Keratinocyte (primary cell): Measurements from ENCODE around the gene SRGAP3. TPM values are rescaled to one million over a fixed set of nuclear protein-coding genes. Genes with fewer than 3 reads are reported as not detected.

Source experiments
- DNase-seq: peaks from one replicate; pipeline ENCODE4 v3.0.0-alpha.2; 2011; ENCODE audit warnings: low read depth, missing footprints, low spot score
- FAIRE-seq: peaks from 2 replicates; lab custom pipeline; 2011; peaks lifted over from hg19 to GRCh38; lab: Jason Lieb, UNC
- H2AFZ ChIP-seq: 2 replicates; pipeline ENCODE4 v1.6.0; 2012; ENCODE audit warnings: low read length, control low read depth, inconsistent platforms; ENCODE audit not compliant: control insufficient read depth
- H3K27ac ChIP-seq: 2 replicates; pipeline ENCODE4 v1.5.1; 2011; ENCODE audit warnings: low read length; ENCODE audit not compliant: control insufficient read depth, insufficient read depth
- H3K27me3 ChIP-seq: 3 replicates; pipeline ENCODE4 v1.6.0; 2011; ENCODE audit warnings: low read length; ENCODE audit not compliant: control insufficient read depth, insufficient read depth; ENCODE audit errors: extremely low read depth
- H3K36me3 ChIP-seq, 2 experiments: 2 replicates in 1 of 2; 3 replicates in 1 of 2; pipeline ENCODE4 v1.5.1; 2011; ENCODE audit warnings: low read length in 2 of 2, mild to moderate bottlenecking in 1 of 2; ENCODE audit not compliant: control insufficient read depth in 2 of 2, insufficient read depth in 2 of 2; ENCODE audit errors: extremely low read depth in 1 of 2
- H3K4me1 ChIP-seq: 3 replicates; pipeline ENCODE4 v1.5.1; 2011; ENCODE audit warnings: low read length; ENCODE audit not compliant: control insufficient read depth, insufficient read depth; ENCODE audit errors: extremely low read depth
- H3K4me2 ChIP-seq: 3 replicates; pipeline ENCODE4 v1.6.0; 2011; ENCODE audit warnings: low read depth, low read length; ENCODE audit not compliant: control insufficient read depth, insufficient read depth; ENCODE audit errors: extremely low read depth
- H3K4me3 ChIP-seq, 3 experiments: fragments of 200-600 bp in 1 of 3; sonication (generic) in 1 of 3; 2 replicates in 2 of 3; 3 replicates in 1 of 3; pipeline ENCODE4 v1.5.1; 2011 to 2016; ENCODE audit warnings: low read length in 3 of 3, mild to moderate bottlenecking in 3 of 3, control low read depth in 2 of 3, inconsistent platforms in 1 of 3, low read depth in 1 of 3, mixed read lengths in 1 of 3, mixed run types in 1 of 3, moderate library complexity in 1 of 3; ENCODE audit not compliant: control insufficient read depth in 2 of 3, insufficient read depth in 2 of 3; ENCODE audit errors: extremely low read depth in 1 of 3
- H3K79me2 ChIP-seq: 2 replicates; pipeline ENCODE4 v1.6.0; 2012; ENCODE audit warnings: low read length; ENCODE audit not compliant: control insufficient read depth, insufficient read depth
- H3K9ac ChIP-seq: 3 replicates; pipeline ENCODE4 v1.6.0; 2011; ENCODE audit warnings: low read length; ENCODE audit not compliant: control insufficient read depth, insufficient read depth; ENCODE audit errors: extremely low read depth
- H3K9me1 ChIP-seq: 3 replicates; pipeline ENCODE4 v1.6.0; 2011; ENCODE audit warnings: low read length; ENCODE audit not compliant: control insufficient read depth, insufficient read depth; ENCODE audit errors: extremely low read depth
- H3K9me3 ChIP-seq: 2 replicates; pipeline ENCODE4 v1.5.1; 2012; ENCODE audit warnings: low read depth, low read length; ENCODE audit not compliant: control insufficient read depth
- H4K20me1 ChIP-seq: 3 replicates; pipeline ENCODE4 v1.6.0; 2011; ENCODE audit warnings: low read length; ENCODE audit not compliant: control insufficient read depth, insufficient read depth; ENCODE audit errors: extremely low read depth
- CTCF ChIP-seq, 3 experiments: IDR thresholded peaks in 1 of 3; conservative IDR thresholded peaks in 1 of 3; optimal IDR thresholded peaks in 1 of 3; 2 replicates in 2 of 3; 3 replicates in 1 of 3; pipeline versions ENCODE3 to v1.5.1; 2011; ENCODE audit warnings: low read length in 3 of 3, mild to moderate bottlenecking in 3 of 3, moderate library complexity in 2 of 3, control low read depth in 1 of 3, inconsistent platforms in 1 of 3; ENCODE audit not compliant: insufficient read depth in 2 of 3; ENCODE audit errors: extremely low read depth in 1 of 3
- EZH2 ChIP-seq: IDR thresholded peaks from one replicate; pipeline ENCODE4 v1.6.1; 2012; ENCODE audit warnings: inconsistent platforms, mild to moderate bottlenecking, low read length, moderate library complexity
- dilution Hi-C: fragments of 300-500 bp; cut with MboI; formaldehyde crosslinking; loops from one replicate; pipeline ENCODE4 v1.7.0; 2020; ENCODE audit warnings: low sequenced_read_pairs; ENCODE audit not compliant: extremely low pct_ligation_motif_present
- polyA plus RNA-seq, 5 experiments: library from polyadenylated mRNA; depleted of rRNA in 3 of 5; stranded (reverse) in 3 of 5; stranded (forward) in 1 of 5; unstranded in 1 of 5; fragments of >200 nt; gene quantifications; 1 replicate in 1 of 5; 2 replicates in 3 of 5; 3 replicates in 1 of 5; pipeline versions ENCODE4 v1.2.1 to v1.2.3, GENCODE V29; 2011 to 2012; ENCODE audit warnings: missing spikeins in 2 of 5, low read depth in 1 of 5, low replicate concordance in 1 of 5

SRGAP3 gene
- polyA plus RNA-seq, 1 donor (not counting 4 experiments of a cell fraction or from before 2014, with no cell fraction given): 7.2 TPM

GRCh38 chr3:9099702-9100512, 149.5 kb downstream of the SRGAP3 start:
- dilution Hi-C loops: no loop called here
- H3K9me1 ChIP-seq: no peaks in the 10 kb centered on the region
- H3K4me3 ChIP-seq: no peak overlapping the region
- no peaks in the 10 kb centered on the region for H3K4me1 ChIP-seq
- H3K9me3 ChIP-seq: no peaks in the 10 kb centered on the region
- H3K27me3 ChIP-seq: no peaks in the 10 kb centered on the region
- no peak for FAIRE-seq
- H2AFZ ChIP-seq: no peak overlapping the region
- H3K36me3 ChIP-seq: peaks cover 3 to 5% of the 10 kb centered on the region in 2 experiments
- H4K20me1 ChIP-seq: no peaks in the 10 kb centered on the region
- H3K79me2 ChIP-seq: no peaks in the 10 kb centered on the region
- no peak overlapping the region for H3K27ac ChIP-seq
- TF ChIP-seq CTCF (optimal IDR thresholded peaks at IDR 0.05 in 1 of 3, IDR thresholded peaks at IDR 0.05 in 1 of 3, conservative IDR thresholded peaks at IDR 0.05 in 1 of 3; ENCODE audit: extremely low read depth in 1 of 3, insufficient read depth in 2 of 3, low read length in 3 of 3): no peak
- no peak for TF ChIP-seq EZH2
- no peak overlapping the region for H3K9ac ChIP-seq
- DNase-seq: no peak
- no peak overlapping the region for H3K4me2 ChIP-seq

GRCh38 chr3:9098716-9099675, 150.4 kb downstream of the SRGAP3 start:
- FAIRE-seq (no peak), DNase-seq (no peak)
- no peaks in the 10 kb centered on the region for H4K20me1 ChIP-seq
- H2AFZ ChIP-seq: no peak overlapping the region
- no peaks in the 10 kb centered on the region for H3K79me2 ChIP-seq
- no peak overlapping the region for H3K9ac ChIP-seq
- H3K4me1 ChIP-seq: no peaks in the 10 kb centered on the region
- dilution Hi-C loops: no loop called here
- no peaks in the 10 kb centered on the region for H3K9me1 ChIP-seq
- no peak overlapping the region for H3K27ac ChIP-seq
- no peak overlapping the region for H3K4me3 ChIP-seq
- no peaks in the 10 kb centered on the region for H3K9me3 ChIP-seq
- no peak overlapping the region for H3K4me2 ChIP-seq
- no peak for TF ChIP-seq CTCF (optimal IDR thresholded peaks at IDR 0.05 in 1 of 3, IDR thresholded peaks at IDR 0.05 in 1 of 3, conservative IDR thresholded peaks at IDR 0.05 in 1 of 3; ENCODE audit: extremely low read depth in 1 of 3, insufficient read depth in 2 of 3, low read length in 3 of 3)
- no peak for TF ChIP-seq EZH2
- H3K27me3 ChIP-seq: no peaks in the 10 kb centered on the region
- peaks cover 0 to 5% of the 10 kb centered on the region in 2 experiments for H3K36me3 ChIP-seq
